ENCODE results near the gene SRC. TPM values are rescaled to one million over a fixed set of nuclear protein-coding genes. Genes with fewer than 3 reads are reported as not detected.

SRC gene
- polyA plus RNA-seq, 1 donor (not counting 4 experiments of a cell fraction or from before 2014, with no cell fraction given) = 22.8 TPM

- H2AFZ ChIP-seq (ENCODE audit: control insufficient read depth, low read length) = no peak overlapping the region
- no peaks in the 10 kb centered on the region for H3K4me1 ChIP-seq (ENCODE audit: control insufficient read depth, extremely low read depth, insufficient read depth, low read length)
- TF ChIP-seq, protein P1, sequence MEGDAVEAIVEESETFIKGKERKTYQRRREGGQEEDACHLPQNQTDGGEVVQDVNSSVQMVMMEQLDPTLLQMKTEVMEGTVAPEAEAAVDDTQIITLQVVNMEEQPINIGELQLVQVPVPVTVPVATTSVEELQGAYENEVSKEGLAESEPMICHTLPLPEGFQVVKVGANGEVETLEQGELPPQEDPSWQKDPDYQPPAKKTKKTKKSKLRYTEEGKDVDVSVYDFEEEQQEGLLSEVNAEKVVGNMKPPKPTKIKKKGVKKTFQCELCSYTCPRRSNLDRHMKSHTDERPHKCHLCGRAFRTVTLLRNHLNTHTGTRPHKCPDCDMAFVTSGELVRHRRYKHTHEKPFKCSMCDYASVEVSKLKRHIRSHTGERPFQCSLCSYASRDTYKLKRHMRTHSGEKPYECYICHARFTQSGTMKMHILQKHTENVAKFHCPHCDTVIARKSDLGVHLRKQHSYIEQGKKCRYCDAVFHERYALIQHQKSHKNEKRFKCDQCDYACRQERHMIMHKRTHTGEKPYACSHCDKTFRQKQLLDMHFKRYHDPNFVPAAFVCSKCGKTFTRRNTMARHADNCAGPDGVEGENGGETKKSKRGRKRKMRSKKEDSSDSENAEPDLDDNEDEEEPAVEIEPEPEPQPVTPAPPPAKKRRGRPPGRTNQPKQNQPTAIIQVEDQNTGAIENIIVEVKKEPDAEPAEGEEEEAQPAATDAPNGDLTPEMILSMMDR (optimal IDR thresholded peaks at IDR 0.05 in 1 of 3, IDR thresholded peaks at IDR 0.05 in 1 of 3, conservative IDR thresholded peaks at IDR 0.05 in 1 of 3; ENCODE audit: extremely low read depth in 1 of 3, insufficient read depth in 2 of 3, low read length in 3 of 3) = no peak
- TF ChIP-seq EZH2 (IDR thresholded peaks at IDR 0.05; ENCODE audit: low read length) = no peak
- DNase-seq (ENCODE audit: low read depth, low spot score) = no peak
- H3K4me3 ChIP-seq (ENCODE audit: control insufficient read depth in 2 of 3, extremely low read depth in 1 of 3, insufficient read depth in 2 of 3, low read depth in 1 of 3, low read length in 3 of 3) = no peak overlapping the region
- dilution Hi-C loops (cut with MboI; ENCODE audit: extremely low pct_ligation_motif_present, low sequenced_read_pairs) = no loop called here
- no peak for FAIRE-seq
- H3K79me2 ChIP-seq (ENCODE audit: control insufficient read depth, insufficient read depth, low read length) = no peaks in the 10 kb centered on the region
- no peaks in the 10 kb centered on the region for H3K36me3 ChIP-seq (ENCODE audit: control insufficient read depth in 2 of 2, extremely low read depth in 1 of 2, insufficient read depth in 2 of 2, low read length in 2 of 2)
- H3K27me3 ChIP-seq (ENCODE audit: control insufficient read depth, extremely low read depth, insufficient read depth, low read length) = peaks cover 14% of the 10 kb centered on the region
- H3K9me1 ChIP-seq (ENCODE audit: control insufficient read depth, extremely low read depth, insufficient read depth, low read length) = no peaks in the 10 kb centered on the region
- H3K4me2 ChIP-seq (ENCODE audit: control insufficient read depth, extremely low read depth, insufficient read depth, low read depth, low read length) = no peak overlapping the region
- H3K27ac ChIP-seq (ENCODE audit: control insufficient read depth, insufficient read depth, low read length) = no peak overlapping the region
- peaks cover 3% of the 10 kb centered on the region for H4K20me1 ChIP-seq (ENCODE audit: control insufficient read depth, extremely low read depth, insufficient read depth, low read length)
- no peak overlapping the region for H3K9ac ChIP-seq (ENCODE audit: control insufficient read depth, extremely low read depth, insufficient read depth, low read length)
- no peaks in the 10 kb centered on the region for H3K9me3 ChIP-seq (ENCODE audit: control insufficient read depth, low read depth, low read length)
Measured at GRCh38 chr20:37442986-37443385, 97.0 kb downstream of the SRC start.

DNA sequence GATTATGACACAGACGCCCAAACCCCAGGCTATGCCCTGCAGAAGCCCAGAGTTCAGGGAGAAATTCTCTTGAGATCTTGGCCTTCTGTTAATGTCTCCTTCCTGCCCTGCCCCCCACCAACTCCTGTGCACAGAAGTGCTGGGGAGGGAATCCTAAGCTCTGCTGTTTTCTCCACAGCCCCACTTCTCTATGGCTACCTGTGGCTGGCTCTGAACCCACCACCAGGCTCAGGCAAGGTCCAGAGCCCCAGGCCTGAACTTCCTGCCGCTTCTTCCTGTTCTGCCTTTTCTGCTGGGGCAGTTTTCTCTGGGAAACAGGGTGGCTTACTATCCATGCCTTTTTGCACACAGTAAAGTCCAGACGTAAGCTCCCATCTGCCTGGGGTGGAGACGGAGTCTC, 97.7 kb downstream of the SRC start:
- Histone ChIP-seq H3K36me3 (ENCODE audit: control insufficient read depth in 2 of 2, extremely low read depth in 1 of 2, insufficient read depth in 2 of 2, low read length in 2 of 2) (no peaks in the 10 kb centered on the region), H3K4me2 (ENCODE audit: control insufficient read depth, extremely low read depth, insufficient read depth, low read depth, low read length) (no peak overlapping the region), H3K27me3 (ENCODE audit: control insufficient read depth, extremely low read depth, insufficient read depth, low read length) (peaks cover 17% of the 10 kb centered on the region), H3K79me2 (ENCODE audit: control insufficient read depth, insufficient read depth, low read length) (no peaks in the 10 kb centered on the region), H3K9me3 (ENCODE audit: control insufficient read depth, low read depth, low read length) (no peaks in the 10 kb centered on the region), H3K9ac (ENCODE audit: control insufficient read depth, extremely low read depth, insufficient read depth, low read length) (no peak overlapping the region), H3K27ac (ENCODE audit: control insufficient read depth, insufficient read depth, low read length) (no peak overlapping the region), H2AFZ (ENCODE audit: control insufficient read depth, low read length) (no peak overlapping the region), H3K4me1 (ENCODE audit: control insufficient read depth, extremely low read depth, insufficient read depth, low read length) (no peaks in the 10 kb centered on the region), H3K4me3 (ENCODE audit: control insufficient read depth in 2 of 3, extremely low read depth in 1 of 3, insufficient read depth in 2 of 3, low read depth in 1 of 3, low read length in 3 of 3) (no peak overlapping the region), H4K20me1 (ENCODE audit: control insufficient read depth, extremely low read depth, insufficient read depth, low read length) (peaks cover 3% of the 10 kb centered on the region), H3K9me1 (ENCODE audit: control insufficient read depth, extremely low read depth, insufficient read depth, low read length) (no peaks in the 10 kb centered on the region)
- no peak for TF ChIP-seq EZH2 (IDR thresholded peaks at IDR 0.05; ENCODE audit: low read length)
- TF ChIP-seq, protein P1 (optimal IDR thresholded peaks at IDR 0.05 in 1 of 3, IDR thresholded peaks at IDR 0.05 in 1 of 3, conservative IDR thresholded peaks at IDR 0.05 in 1 of 3; ENCODE audit: extremely low read depth in 1 of 3, insufficient read depth in 2 of 3, low read length in 3 of 3) = no peak
- FAIRE-seq (no peak), DNase-seq (ENCODE audit: low read depth, low spot score) (no peak)
- dilution Hi-C loops (cut with MboI; ENCODE audit: extremely low pct_ligation_motif_present, low sequenced_read_pairs) = no loop called here
